DND-41 (cell line): ENCODE data around the gene GRIK3.

Experiments
- ATAC-seq: fragments of 200-7000 bp; cut with Tn5 transposase; 3 replicates; pipeline ENCODE4 v1.9.1; 2021; ENCODE audit warnings: low read depth; ENCODE audit not compliant: insufficient read depth
- DNase-seq: peaks from one replicate; pipeline ENCODE4 v3.0.0-alpha.2; 2020
- H2AFZ ChIP-seq: 2 replicates; pipeline ENCODE4 v1.6.0; 2012; ENCODE audit warnings: low read depth, low read length
- H3K27ac ChIP-seq: 2 replicates; pipeline ENCODE4 v1.5.1; 2012; ENCODE audit warnings: low read length, inconsistent platforms
- H3K27me3 ChIP-seq: fragments of 200-600 bp; sonication (generic); 2 replicates; pipeline ENCODE4 v1.6.0; 2012; ENCODE audit warnings: low read length, mild to moderate bottlenecking, inconsistent platforms; ENCODE audit not compliant: insufficient read depth, poor library complexity
- H3K36me3 ChIP-seq: 2 replicates; pipeline ENCODE4 v1.5.1; 2012; ENCODE audit warnings: low read length, inconsistent platforms; ENCODE audit not compliant: insufficient read depth
- H3K4me1 ChIP-seq: 2 replicates; pipeline ENCODE4 v1.5.1; 2012; ENCODE audit warnings: mild to moderate bottlenecking, low read length; ENCODE audit not compliant: insufficient read depth
- H3K4me2 ChIP-seq: 2 replicates; pipeline ENCODE4 v1.6.0; 2012; ENCODE audit warnings: mild to moderate bottlenecking, moderate library complexity, low read length, inconsistent platforms; ENCODE audit not compliant: insufficient read depth
- H3K4me3 ChIP-seq, 2 experiments: fragments of 200-600 bp in 1 of 2; shearing (Covaris generic) in 1 of 2; 2 replicates each; pipeline ENCODE4 v1.5.1; 2012 to 2016; ENCODE audit warnings: inconsistent platforms in 2 of 2, low read length in 2 of 2, mild to moderate bottlenecking in 2 of 2, low read depth in 1 of 2, moderate library complexity in 1 of 2
- H3K79me2 ChIP-seq: 2 replicates; pipeline ENCODE4 v1.6.0; 2012; ENCODE audit warnings: low read length, inconsistent platforms; ENCODE audit not compliant: insufficient read depth
- H3K9ac ChIP-seq: 2 replicates; pipeline ENCODE4 v1.6.0; 2012; ENCODE audit warnings: low read depth, mild to moderate bottlenecking, inconsistent platforms, low read length, moderate library complexity
- H3K9me3 ChIP-seq: 2 replicates; pipeline ENCODE4 v1.5.1; 2012; ENCODE audit warnings: low read length, moderate library complexity, mild to moderate bottlenecking, inconsistent platforms; ENCODE audit not compliant: insufficient read depth, severe bottlenecking
- H4K20me1 ChIP-seq: 2 replicates; pipeline ENCODE4 v1.6.0; 2012; ENCODE audit warnings: low read length; ENCODE audit not compliant: insufficient read depth
- CTCF ChIP-seq: IDR thresholded peaks from 2 replicates; pipeline ENCODE4 v1.5.1; 2012; ENCODE audit warnings: borderline replicate concordance, low read length, moderate library complexity, mild to moderate bottlenecking; ENCODE audit not compliant: poor library complexity, severe bottlenecking; ENCODE audit errors: extremely low read depth
- EZH2 ChIP-seq: IDR thresholded peaks from 3 replicates; pipeline ENCODE4 v1.6.1; 2012; ENCODE audit warnings: borderline replicate concordance, low read depth, mild to moderate bottlenecking, moderate library complexity, low read length, inconsistent platforms; ENCODE audit not compliant: severe bottlenecking

The GRIK3 gene

GRCh38 chr1:36863500-36863899 lies 170.8 kb downstream of the GRIK3 start:
- no peak for TF ChIP-seq EZH2
- TF ChIP-seq CTCF: no peak
- ATAC-seq (no peak), DNase-seq (no peak)
- H3K79me2 ChIP-seq: no peaks in the 10 kb centered on the region
- no peak overlapping the region for H2AFZ ChIP-seq
- no peaks in the 10 kb centered on the region for H3K36me3 ChIP-seq
- no peak overlapping the region for H3K4me2 ChIP-seq
- H3K27ac ChIP-seq: no peak overlapping the region
- no peak overlapping the region for H3K9ac ChIP-seq
- peaks cover 4% of the 10 kb centered on the region for H3K27me3 ChIP-seq
- H4K20me1 ChIP-seq: 0 out of 2 replicates have a peak, but pooled peaks cover 7% of the 10 kb centered on the region
- H3K9me3 ChIP-seq: no peaks in the 10 kb centered on the region
- H3K4me1 ChIP-seq: no peaks in the 10 kb centered on the region
- no peak overlapping the region for H3K4me3 ChIP-seq

GRCh38 chr1:36863061-36863460 lies 171.3 kb downstream of the GRIK3 start:
- Histone ChIP-seq H2AFZ (no peak overlapping the region), H3K27ac (no peak overlapping the region), H3K36me3 (no peaks in the 10 kb centered on the region), H3K79me2 (no peaks in the 10 kb centered on the region), H3K4me3 (no peak overlapping the region), H4K20me1 (0 out of 2 replicates have a peak, but pooled peaks cover 7% of the 10 kb centered on the region), H3K4me1 (no peaks in the 10 kb centered on the region), H3K27me3 (peaks cover 4% of the 10 kb centered on the region), H3K4me2 (no peak overlapping the region), H3K9me3 (no peaks in the 10 kb centered on the region), H3K9ac (no peak overlapping the region)
- no peak for ATAC-seq
- no peak for DNase-seq
- TF ChIP-seq EZH2: no peak
- TF ChIP-seq CTCF: no peak

- TF ChIP-seq EZH2 (no peak), CTCF (no peak)
- no peaks in the 10 kb centered on the region for H3K36me3 ChIP-seq
- peaks cover 4% of the 10 kb centered on the region for H3K27me3 ChIP-seq
- no peak for ATAC-seq
- H3K27ac ChIP-seq: no peak overlapping the region
- no peaks in the 10 kb centered on the region for H3K79me2 ChIP-seq
- H2AFZ ChIP-seq: no peak overlapping the region
- no peak for DNase-seq
- H4K20me1 ChIP-seq: peaks cover 7% of the 10 kb centered on the region; the same call in 1 of the 2 replicates
- H3K4me3 ChIP-seq: no peak overlapping the region
- H3K9me3 ChIP-seq: no peaks in the 10 kb centered on the region
- H3K4me2 ChIP-seq: no peak overlapping the region
- H3K4me1 ChIP-seq: no peaks in the 10 kb centered on the region
- H3K9ac ChIP-seq: no peak overlapping the region
Observed at GRCh38 chr1:36861375-36861774, 172.9 kb downstream of the GRIK3 start.

GRCh38 chr1:36859926-36860325 lies 174.4 kb downstream of the GRIK3 start:
- H3K27me3 ChIP-seq: no peaks in the 10 kb centered on the region
- no peak overlapping the region for H3K4me2 ChIP-seq
- no peak overlapping the region for H3K4me3 ChIP-seq
- no peaks in the 10 kb centered on the region for H3K36me3 ChIP-seq
- ATAC-seq (no peak), DNase-seq (no peak)
- no peaks in the 10 kb centered on the region for H3K4me1 ChIP-seq
- H3K9ac ChIP-seq: no peak overlapping the region
- peaks cover 11% of the 10 kb centered on the region; the same call in 1 of the 2 replicates for H4K20me1 ChIP-seq
- H3K9me3 ChIP-seq: no peaks in the 10 kb centered on the region
- H3K27ac ChIP-seq: no peak overlapping the region
- no peaks in the 10 kb centered on the region for H3K79me2 ChIP-seq
- no peak for TF ChIP-seq CTCF
- TF ChIP-seq EZH2: no peak
- H2AFZ ChIP-seq: no peak overlapping the region
